Keratinocyte (primary cell): Measurements from ENCODE around the gene NELL1.

Experiments
- EZH2 ChIP-seq: IDR thresholded peaks from one replicate; pipeline ENCODE4 v1.6.1; 2012; ENCODE audit warnings: inconsistent platforms, mild to moderate bottlenecking, low read length, moderate library complexity
- TF ChIP-seq, protein P1 (sequence below), 3 experiments: IDR thresholded peaks in 1 of 3; conservative IDR thresholded peaks in 1 of 3; optimal IDR thresholded peaks in 1 of 3; 2 replicates in 2 of 3; 3 replicates in 1 of 3; pipeline versions ENCODE3 to v1.5.1; 2011; ENCODE audit warnings: low read length in 3 of 3, mild to moderate bottlenecking in 3 of 3, moderate library complexity in 2 of 3, control low read depth in 1 of 3, inconsistent platforms in 1 of 3; ENCODE audit not compliant: insufficient read depth in 2 of 3; ENCODE audit errors: extremely low read depth in 1 of 3

DNA sequence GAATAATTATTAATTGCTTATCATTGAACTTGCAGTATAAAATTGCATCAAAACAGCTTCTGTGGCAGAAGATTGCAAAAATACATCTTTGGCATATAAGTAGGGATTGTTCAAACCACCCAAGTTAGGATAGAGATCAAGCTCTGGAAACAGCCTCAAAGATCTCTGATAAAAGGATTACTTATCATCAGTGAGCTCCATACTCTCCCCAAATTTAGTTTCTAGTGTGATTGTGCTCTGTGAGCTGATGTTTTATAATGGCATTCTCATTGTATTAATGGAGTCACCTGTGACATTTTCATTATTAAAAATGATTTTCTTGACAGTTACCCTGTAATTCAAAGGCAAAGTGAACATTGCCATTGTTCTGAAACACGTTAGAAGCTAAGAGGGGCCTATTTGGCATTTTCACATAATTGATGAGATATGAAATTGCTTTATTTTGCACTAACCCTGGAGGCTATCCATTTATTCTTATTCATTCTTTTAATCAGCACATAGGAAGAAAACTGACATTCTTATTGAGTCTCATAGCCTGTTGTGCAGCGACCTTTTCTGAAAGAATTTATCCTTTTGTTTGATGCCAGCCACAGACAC lies 897.2 kb downstream of the NELL1 start:
- TF ChIP-seq, protein P1, sequence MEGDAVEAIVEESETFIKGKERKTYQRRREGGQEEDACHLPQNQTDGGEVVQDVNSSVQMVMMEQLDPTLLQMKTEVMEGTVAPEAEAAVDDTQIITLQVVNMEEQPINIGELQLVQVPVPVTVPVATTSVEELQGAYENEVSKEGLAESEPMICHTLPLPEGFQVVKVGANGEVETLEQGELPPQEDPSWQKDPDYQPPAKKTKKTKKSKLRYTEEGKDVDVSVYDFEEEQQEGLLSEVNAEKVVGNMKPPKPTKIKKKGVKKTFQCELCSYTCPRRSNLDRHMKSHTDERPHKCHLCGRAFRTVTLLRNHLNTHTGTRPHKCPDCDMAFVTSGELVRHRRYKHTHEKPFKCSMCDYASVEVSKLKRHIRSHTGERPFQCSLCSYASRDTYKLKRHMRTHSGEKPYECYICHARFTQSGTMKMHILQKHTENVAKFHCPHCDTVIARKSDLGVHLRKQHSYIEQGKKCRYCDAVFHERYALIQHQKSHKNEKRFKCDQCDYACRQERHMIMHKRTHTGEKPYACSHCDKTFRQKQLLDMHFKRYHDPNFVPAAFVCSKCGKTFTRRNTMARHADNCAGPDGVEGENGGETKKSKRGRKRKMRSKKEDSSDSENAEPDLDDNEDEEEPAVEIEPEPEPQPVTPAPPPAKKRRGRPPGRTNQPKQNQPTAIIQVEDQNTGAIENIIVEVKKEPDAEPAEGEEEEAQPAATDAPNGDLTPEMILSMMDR (optimal IDR thresholded peaks at IDR 0.05 in 1 of 3, IDR thresholded peaks at IDR 0.05 in 1 of 3, conservative IDR thresholded peaks at IDR 0.05 in 1 of 3; ENCODE audit: extremely low read depth in 1 of 3, insufficient read depth in 2 of 3, low read length in 3 of 3) = no peak
- TF ChIP-seq EZH2 = no peak
